HEK293 (cell line): ENCODE results near the gene FAM228B.

Source experiments
- GLIS2 ChIP-seq: fragments of 450-650 bp; formaldehyde crosslinking; IDR thresholded peaks from 2 replicates; pipeline ENCODE4 v1.5.1; 2016; ENCODE audit warnings: missing biosample characterization, missing genetic modification characterization
- HOXC10 ChIP-seq: sonication (generic); formaldehyde crosslinking; IDR thresholded peaks from 2 replicates; pipeline ENCODE4 v1.8.1; 2023; ENCODE audit warnings: mild to moderate bottlenecking, missing genetic modification reagents
- KLF8 ChIP-seq: fragments of 450-650 bp; formaldehyde crosslinking; IDR thresholded peaks from 2 replicates; pipeline ENCODE4 v1.5.1; 2016; ENCODE audit warnings: missing biosample characterization, missing genetic modification characterization
- PRDM1 ChIP-seq: fragments of 450-650 bp; formaldehyde crosslinking; IDR thresholded peaks from 2 replicates; pipeline ENCODE4; 2016; ENCODE audit warnings: missing biosample characterization, missing genetic modification characterization
- SETDB1 ChIP-seq: IDR thresholded peaks from one replicate; pipeline ENCODE4 v1.6.1; 2017; ENCODE audit warnings: mild to moderate bottlenecking, low read length, moderate library complexity, mixed read lengths; ENCODE audit not compliant: insufficient read length
- SP2 ChIP-seq: fragments of 450-650 bp; formaldehyde crosslinking; IDR thresholded peaks from 2 replicates; pipeline ENCODE4 v1.5.1; 2016; ENCODE audit warnings: missing biosample characterization, missing genetic modification characterization
- YY1 ChIP-seq: fragments of 450-650 bp; formaldehyde crosslinking; IDR thresholded peaks from 2 replicates; pipeline ENCODE4 v1.5.1; 2018; ENCODE audit warnings: missing biosample characterization, missing genetic modification characterization
- ZBTB20 ChIP-seq: fragments of 450-650 bp; formaldehyde crosslinking; IDR thresholded peaks from 2 replicates; pipeline ENCODE4 v1.5.1; 2016; ENCODE audit warnings: missing biosample characterization, missing genetic modification characterization
- ZBTB7A ChIP-seq: fragments of 450-650 bp; formaldehyde crosslinking; IDR thresholded peaks from 2 replicates; pipeline ENCODE4 v1.5.1; 2016; ENCODE audit warnings: low read depth, missing biosample characterization, missing genetic modification characterization
- ZFHX2 ChIP-seq: fragments of 450-650 bp; formaldehyde crosslinking; conservative IDR thresholded peaks from 2 replicates; pipeline ENCODE4 v1.5.1; 2016; ENCODE audit warnings: missing biosample characterization, missing genetic modification characterization
- ZIC2 ChIP-seq: fragments of 450-650 bp; formaldehyde crosslinking; IDR thresholded peaks from 2 replicates; pipeline ENCODE4 v1.5.1; 2016; ENCODE audit warnings: missing biosample characterization, missing genetic modification characterization
- ZNF121 ChIP-seq: fragments of 450-650 bp; formaldehyde crosslinking; IDR thresholded peaks from 2 replicates; pipeline ENCODE4 v1.5.1; 2016; ENCODE audit warnings: missing biosample characterization, missing genetic modification characterization
- ZNF133 ChIP-seq: fragments of 450-650 bp; formaldehyde crosslinking; IDR thresholded peaks from 2 replicates; pipeline ENCODE4 v1.5.1; 2016; ENCODE audit warnings: missing biosample characterization, missing genetic modification characterization
- ZNF146 ChIP-seq: fragments of 450-650 bp; formaldehyde crosslinking; IDR thresholded peaks from 2 replicates; pipeline ENCODE4 v1.5.1; 2016; ENCODE audit warnings: missing biosample characterization, missing genetic modification characterization
- ZNF169 ChIP-seq: fragments of 450-650 bp; formaldehyde crosslinking; IDR thresholded peaks from 2 replicates; pipeline ENCODE4 v1.5.1; 2016; ENCODE audit warnings: missing biosample characterization, missing genetic modification characterization
- ZNF174 ChIP-seq: fragments of 450-650 bp; formaldehyde crosslinking; IDR thresholded peaks from 2 replicates; pipeline ENCODE4 v1.5.0; 2017; ENCODE audit warnings: missing biosample characterization, mild to moderate bottlenecking, missing genetic modification characterization
- ZNF184 ChIP-seq: fragments of 450-650 bp; IDR thresholded peaks from 2 replicates; pipeline ENCODE4 v1.5.1; 2018; ENCODE audit warnings: missing biosample characterization, mild to moderate bottlenecking, missing genetic modification characterization
- ZNF266 ChIP-seq: fragments of 450-650 bp; formaldehyde crosslinking; IDR thresholded peaks from 2 replicates; pipeline ENCODE4 v1.5.1; 2016; ENCODE audit warnings: missing biosample characterization, missing genetic modification characterization, low read depth
- ZNF292 ChIP-seq: fragments of 450-650 bp; formaldehyde crosslinking; IDR thresholded peaks from 2 replicates; pipeline ENCODE4 v1.5.1; 2016; ENCODE audit warnings: low read depth, missing biosample characterization, missing genetic modification characterization, borderline replicate concordance
- ZNF341 ChIP-seq: fragments of 450-650 bp; formaldehyde crosslinking; IDR thresholded peaks from 2 replicates; pipeline ENCODE4; 2016; ENCODE audit warnings: low read depth, missing biosample characterization, missing genetic modification characterization
- ZNF391 ChIP-seq: fragments of 450-650 bp; formaldehyde crosslinking; IDR thresholded peaks from 2 replicates; pipeline ENCODE4 v1.5.1; 2016; ENCODE audit warnings: low read depth, missing biosample characterization, missing genetic modification characterization, borderline replicate concordance
- ZNF404 ChIP-seq: fragments of 450-650 bp; formaldehyde crosslinking; IDR thresholded peaks from 2 replicates; pipeline ENCODE4 v1.5.1; 2017; ENCODE audit warnings: missing biosample characterization, missing genetic modification characterization
- ZNF433 ChIP-seq: fragments of 450-650 bp; formaldehyde crosslinking; IDR thresholded peaks from 2 replicates; pipeline ENCODE4 v1.5.1; 2016; ENCODE audit warnings: missing biosample characterization, missing genetic modification characterization, low read depth
- ZNF521 ChIP-seq: fragments of 450-650 bp; formaldehyde crosslinking; IDR thresholded peaks from 2 replicates; pipeline ENCODE4 v1.5.1; 2017; ENCODE audit warnings: missing biosample characterization, mild to moderate bottlenecking, missing genetic modification characterization
- ZNF560 ChIP-seq: fragments of 450-650 bp; formaldehyde crosslinking; IDR thresholded peaks from 2 replicates; pipeline ENCODE4 v1.5.1; 2017; ENCODE audit warnings: missing biosample characterization, missing genetic modification characterization, borderline replicate concordance
- ZNF658 ChIP-seq: fragments of 450-650 bp; formaldehyde crosslinking; IDR thresholded peaks from 2 replicates; pipeline ENCODE4; 2016; ENCODE audit warnings: missing biosample characterization, missing genetic modification characterization
- ZNF677 ChIP-seq: fragments of 450-650 bp; IDR thresholded peaks from 2 replicates; pipeline ENCODE4 v1.5.0; 2018; ENCODE audit warnings: missing biosample characterization, mild to moderate bottlenecking, missing genetic modification characterization, moderate library complexity
- ZNF707 ChIP-seq: fragments of 450-650 bp; formaldehyde crosslinking; IDR thresholded peaks from 2 replicates; pipeline ENCODE4 v1.5.1; 2016; ENCODE audit warnings: missing biosample characterization, missing genetic modification characterization
- ZSCAN16 ChIP-seq: fragments of 450-650 bp; formaldehyde crosslinking; IDR thresholded peaks from 2 replicates; pipeline ENCODE4 v1.5.1; 2016; ENCODE audit warnings: missing biosample characterization, missing genetic modification characterization
- TF ChIP-seq, protein P1 (sequence below): fragments of 450-650 bp; formaldehyde crosslinking; IDR thresholded peaks from 2 replicates; pipeline ENCODE4 v1.5.1; 2016; ENCODE audit warnings: missing biosample characterization, missing genetic modification characterization, borderline replicate concordance
- TF ChIP-seq, protein P2 (sequence below): IDR thresholded peaks from 2 replicates; pipeline ENCODE4 v1.6.1; 2011; ENCODE audit warnings: mild to moderate bottlenecking, low read depth, low read length, borderline replicate concordance
- TF ChIP-seq, protein P3 (sequence below): fragments of 450-650 bp; formaldehyde crosslinking; IDR thresholded peaks from 2 replicates; pipeline ENCODE4 v1.5.1; 2016; ENCODE audit warnings: missing biosample characterization, missing genetic modification characterization, low read depth
- TF ChIP-seq, protein P4 (sequence below): fragments of 450-650 bp; formaldehyde crosslinking; IDR thresholded peaks from 2 replicates; pipeline ENCODE4 v1.5.1; 2016; ENCODE audit warnings: missing biosample characterization, missing genetic modification characterization
- TF ChIP-seq, protein P5 (sequence below): fragments of 450-650 bp; formaldehyde crosslinking; IDR thresholded peaks from 2 replicates; pipeline ENCODE4 v1.5.1; 2016; ENCODE audit warnings: missing biosample characterization, missing genetic modification characterization

Gene FAM228B

DNA sequence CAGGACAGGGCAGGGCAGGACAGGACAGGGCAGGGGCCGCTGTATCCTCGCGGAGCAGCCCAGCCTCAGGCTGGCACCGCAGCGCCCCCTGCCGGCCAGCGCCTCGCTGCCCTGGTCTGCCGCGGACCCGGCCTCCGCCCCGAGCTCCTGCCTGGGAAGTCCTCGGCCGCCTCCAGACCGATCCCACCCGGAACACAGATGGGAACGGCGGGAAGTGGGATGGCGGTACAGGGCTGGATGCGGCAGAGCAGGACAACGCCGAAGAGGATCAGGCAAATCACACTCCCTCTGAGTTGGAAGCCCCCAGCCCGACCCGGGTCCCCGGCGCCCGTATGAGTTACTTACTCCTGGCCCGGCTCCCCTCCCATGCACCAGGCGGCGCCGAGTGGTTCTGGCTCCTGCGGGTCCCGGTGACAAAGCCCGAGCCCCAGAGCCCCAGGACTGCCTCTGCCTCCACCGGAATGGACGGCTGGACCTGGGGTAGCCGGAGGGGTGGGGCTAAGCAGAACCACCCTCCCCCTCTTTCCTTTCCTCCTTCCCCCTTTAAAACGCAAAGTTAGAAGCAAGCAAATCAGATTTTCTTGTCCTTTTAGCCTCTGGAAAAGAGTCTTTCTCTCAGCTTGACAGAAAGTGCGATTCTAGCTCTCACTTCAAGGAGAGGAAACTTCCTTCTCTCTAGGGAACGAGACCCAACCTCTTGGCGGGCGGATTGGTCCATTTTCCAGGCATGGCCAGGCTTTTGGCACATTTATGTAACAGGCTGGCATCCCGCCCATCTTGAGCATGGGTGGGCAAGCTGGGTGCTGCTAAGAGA is 38.7 kb upstream of the FAM228B start, which contains the start of gene TP53I3 (continued):
- TF ChIP-seq ZIC2 (tag by site-specific recombination) (no peak), KLF8 (tag by site-specific recombination) (peak; percentile 62; the same call in 1 of the 2 replicates), ZFHX2 (tag by site-specific recombination) (peak; percentile 49), ZBTB20 (tag by site-specific recombination) (peak; percentile 97), HOXC10 (CRISPR knock-in tag) (no peak), ZNF433 (tag by site-specific recombination) (no peak), ZSCAN16 (tag by site-specific recombination) (no peak), ZNF560 (no peak), ZNF133 (tag by site-specific recombination) (no peak), ZNF174 (tag by site-specific recombination) (no peak), ZNF292 (tag by site-specific recombination) (no peak), ZNF707 (tag by site-specific recombination) (no peak), YY1 (0 out of 2 replicates have a peak, but pooled peaks have one; percentile 39), PRDM1 (peak; percentile 81), ZBTB7A (tag by site-specific recombination) (no peak), SP2 (tag by site-specific recombination) (peak; percentile 67), ZNF184 (tag by site-specific recombination) (no peak), ZNF121 (tag by site-specific recombination) (peak; percentile 91; the same call in 1 of the 2 replicates), ZNF404 (tag by site-specific recombination) (no peak), ZNF677 (tag by site-specific recombination) (no peak), ZNF341 (tag by site-specific recombination) (peak; percentile 51; the same call in 1 of the 2 replicates), ZNF266 (tag by site-specific recombination) (no peak), GLIS2 (tag by site-specific recombination) (peak; percentile 39), ZNF391 (tag by site-specific recombination) (peak; percentile 61; the same call in 1 of the 2 replicates), ZNF521 (no peak), SETDB1 (no peak), ZNF146 (no peak), ZNF658 (tag by site-specific recombination) (no peak), ZNF169 (tag by site-specific recombination) (no peak)
- TF ChIP-seq, protein P1, sequence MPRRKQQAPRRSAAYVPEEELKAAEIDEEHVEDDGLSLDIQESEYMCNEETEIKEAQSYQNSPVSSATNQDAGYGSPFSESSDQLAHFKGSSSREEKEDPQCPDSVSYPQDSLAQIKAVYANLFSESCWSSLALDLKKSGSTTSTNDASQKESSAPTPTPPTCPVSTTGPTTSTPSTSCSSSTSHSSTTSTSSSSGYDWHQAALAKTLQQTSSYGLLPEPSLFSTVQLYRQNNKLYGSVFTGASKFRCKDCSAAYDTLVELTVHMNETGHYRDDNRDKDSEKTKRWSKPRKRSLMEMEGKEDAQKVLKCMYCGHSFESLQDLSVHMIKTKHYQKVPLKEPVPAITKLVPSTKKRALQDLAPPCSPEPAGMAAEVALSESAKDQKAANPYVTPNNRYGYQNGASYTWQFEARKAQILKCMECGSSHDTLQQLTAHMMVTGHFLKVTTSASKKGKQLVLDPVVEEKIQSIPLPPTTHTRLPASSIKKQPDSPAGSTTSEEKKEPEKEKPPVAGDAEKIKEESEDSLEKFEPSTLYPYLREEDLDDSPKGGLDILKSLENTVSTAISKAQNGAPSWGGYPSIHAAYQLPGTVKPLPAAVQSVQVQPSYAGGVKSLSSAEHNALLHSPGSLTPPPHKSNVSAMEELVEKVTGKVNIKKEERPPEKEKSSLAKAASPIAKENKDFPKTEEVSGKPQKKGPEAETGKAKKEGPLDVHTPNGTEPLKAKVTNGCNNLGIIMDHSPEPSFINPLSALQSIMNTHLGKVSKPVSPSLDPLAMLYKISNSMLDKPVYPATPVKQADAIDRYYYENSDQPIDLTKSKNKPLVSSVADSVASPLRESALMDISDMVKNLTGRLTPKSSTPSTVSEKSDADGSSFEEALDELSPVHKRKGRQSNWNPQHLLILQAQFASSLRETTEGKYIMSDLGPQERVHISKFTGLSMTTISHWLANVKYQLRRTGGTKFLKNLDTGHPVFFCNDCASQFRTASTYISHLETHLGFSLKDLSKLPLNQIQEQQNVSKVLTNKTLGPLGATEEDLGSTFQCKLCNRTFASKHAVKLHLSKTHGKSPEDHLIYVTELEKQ (tag by site-specific recombination), result no peak
- TF ChIP-seq, protein P2, sequence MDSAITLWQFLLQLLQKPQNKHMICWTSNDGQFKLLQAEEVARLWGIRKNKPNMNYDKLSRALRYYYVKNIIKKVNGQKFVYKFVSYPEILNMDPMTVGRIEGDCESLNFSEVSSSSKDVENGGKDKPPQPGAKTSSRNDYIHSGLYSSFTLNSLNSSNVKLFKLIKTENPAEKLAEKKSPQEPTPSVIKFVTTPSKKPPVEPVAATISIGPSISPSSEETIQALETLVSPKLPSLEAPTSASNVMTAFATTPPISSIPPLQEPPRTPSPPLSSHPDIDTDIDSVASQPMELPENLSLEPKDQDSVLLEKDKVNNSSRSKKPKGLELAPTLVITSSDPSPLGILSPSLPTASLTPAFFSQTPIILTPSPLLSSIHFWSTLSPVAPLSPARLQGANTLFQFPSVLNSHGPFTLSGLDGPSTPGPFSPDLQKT, result no peak
- TF ChIP-seq, protein P3, sequence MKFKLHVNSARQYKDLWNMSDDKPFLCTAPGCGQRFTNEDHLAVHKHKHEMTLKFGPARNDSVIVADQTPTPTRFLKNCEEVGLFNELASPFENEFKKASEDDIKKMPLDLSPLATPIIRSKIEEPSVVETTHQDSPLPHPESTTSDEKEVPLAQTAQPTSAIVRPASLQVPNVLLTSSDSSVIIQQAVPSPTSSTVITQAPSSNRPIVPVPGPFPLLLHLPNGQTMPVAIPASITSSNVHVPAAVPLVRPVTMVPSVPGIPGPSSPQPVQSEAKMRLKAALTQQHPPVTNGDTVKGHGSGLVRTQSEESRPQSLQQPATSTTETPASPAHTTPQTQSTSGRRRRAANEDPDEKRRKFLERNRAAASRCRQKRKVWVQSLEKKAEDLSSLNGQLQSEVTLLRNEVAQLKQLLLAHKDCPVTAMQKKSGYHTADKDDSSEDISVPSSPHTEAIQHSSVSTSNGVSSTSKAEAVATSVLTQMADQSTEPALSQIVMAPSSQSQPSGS (tag by site-specific recombination), result no peak
- TF ChIP-seq, protein P4, sequence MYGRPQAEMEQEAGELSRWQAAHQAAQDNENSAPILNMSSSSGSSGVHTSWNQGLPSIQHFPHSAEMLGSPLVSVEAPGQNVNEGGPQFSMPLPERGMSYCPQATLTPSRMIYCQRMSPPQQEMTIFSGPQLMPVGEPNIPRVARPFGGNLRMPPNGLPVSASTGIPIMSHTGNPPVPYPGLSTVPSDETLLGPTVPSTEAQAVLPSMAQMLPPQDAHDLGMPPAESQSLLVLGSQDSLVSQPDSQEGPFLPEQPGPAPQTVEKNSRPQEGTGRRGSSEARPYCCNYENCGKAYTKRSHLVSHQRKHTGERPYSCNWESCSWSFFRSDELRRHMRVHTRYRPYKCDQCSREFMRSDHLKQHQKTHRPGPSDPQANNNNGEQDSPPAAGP (tag by site-specific recombination), result peak; percentile 73
- TF ChIP-seq, protein P5, sequence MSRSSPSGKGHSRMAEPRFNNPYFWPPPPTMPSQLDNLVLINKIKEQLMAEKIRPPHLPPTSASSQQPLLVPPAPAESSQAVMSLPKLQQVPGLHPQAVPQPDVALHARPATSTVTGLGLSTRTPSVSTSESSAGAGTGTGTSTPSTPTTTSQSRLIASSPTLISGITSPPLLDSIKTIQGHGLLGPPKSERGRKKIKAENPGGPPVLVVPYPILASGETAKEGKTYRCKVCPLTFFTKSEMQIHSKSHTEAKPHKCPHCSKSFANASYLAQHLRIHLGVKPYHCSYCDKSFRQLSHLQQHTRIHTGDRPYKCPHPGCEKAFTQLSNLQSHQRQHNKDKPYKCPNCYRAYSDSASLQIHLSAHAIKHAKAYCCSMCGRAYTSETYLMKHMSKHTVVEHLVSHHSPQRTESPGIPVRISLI, result no peak
